Epithelial cell of proximal tubule (primary cell): ENCODE measurements around the gene SYTL3. TPM values are rescaled to one million over a fixed set of nuclear protein-coding genes. Genes with fewer than 3 reads are reported as not detected.

ENCODE experiments used
- DNase-seq: peaks from one replicate; pipeline ENCODE4 v3.0.0-alpha.2; 2011; ENCODE audit warnings: low read depth
- H3K4me3 ChIP-seq: 2 replicates; pipeline ENCODE4 v1.5.1; 2011; ENCODE audit warnings: low read depth, mild to moderate bottlenecking, low read length
- total RNA-seq: library from RNA; depleted of rRNA; stranded (reverse); fragments of >200 nt; gene quantifications from 2 replicates; pipeline ENCODE4 v1.2.3, GENCODE V29; 2015
- TF ChIP-seq, protein P1 (sequence below): conservative IDR thresholded peaks from 2 replicates; pipeline ENCODE4 v1.5.1; 2012; ENCODE audit warnings: low read depth, mild to moderate bottlenecking, low read length

Gene SYTL3
- total RNA-seq, 1 donor from 2014 or later: 11.0 TPM

DNA sequence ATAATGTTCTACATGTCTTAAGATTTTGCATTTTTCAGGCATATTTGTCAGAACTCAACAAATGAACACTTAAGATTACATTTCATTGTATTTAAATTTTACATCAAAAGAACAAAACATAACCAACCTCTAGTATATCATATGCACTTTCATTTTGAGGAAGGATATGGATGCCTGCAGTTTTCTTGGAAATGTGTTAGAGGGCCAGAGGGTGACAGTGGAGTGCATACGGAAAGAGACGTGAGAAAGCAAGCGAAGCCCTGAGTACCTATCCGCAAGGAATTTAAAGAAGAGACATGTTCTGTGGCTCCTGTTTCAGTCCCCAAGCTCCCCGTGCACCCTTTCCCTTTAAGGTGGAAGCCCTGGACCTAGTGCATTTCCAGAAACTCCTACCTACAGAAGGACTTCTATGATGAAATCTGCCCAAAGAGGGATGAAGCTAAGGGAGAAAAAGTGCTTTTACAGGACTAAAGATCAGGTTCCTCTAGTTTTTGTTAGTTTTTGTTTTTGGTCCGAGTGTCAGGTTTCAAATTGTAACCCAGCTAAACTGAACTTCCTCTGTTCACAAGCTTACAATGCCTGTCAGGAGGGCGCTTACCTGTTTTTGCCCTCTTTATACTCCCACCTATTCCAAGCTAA, 130.5 kb downstream of the SYTL3 start:
- DNase-seq: no peak
- TF ChIP-seq, protein P1, sequence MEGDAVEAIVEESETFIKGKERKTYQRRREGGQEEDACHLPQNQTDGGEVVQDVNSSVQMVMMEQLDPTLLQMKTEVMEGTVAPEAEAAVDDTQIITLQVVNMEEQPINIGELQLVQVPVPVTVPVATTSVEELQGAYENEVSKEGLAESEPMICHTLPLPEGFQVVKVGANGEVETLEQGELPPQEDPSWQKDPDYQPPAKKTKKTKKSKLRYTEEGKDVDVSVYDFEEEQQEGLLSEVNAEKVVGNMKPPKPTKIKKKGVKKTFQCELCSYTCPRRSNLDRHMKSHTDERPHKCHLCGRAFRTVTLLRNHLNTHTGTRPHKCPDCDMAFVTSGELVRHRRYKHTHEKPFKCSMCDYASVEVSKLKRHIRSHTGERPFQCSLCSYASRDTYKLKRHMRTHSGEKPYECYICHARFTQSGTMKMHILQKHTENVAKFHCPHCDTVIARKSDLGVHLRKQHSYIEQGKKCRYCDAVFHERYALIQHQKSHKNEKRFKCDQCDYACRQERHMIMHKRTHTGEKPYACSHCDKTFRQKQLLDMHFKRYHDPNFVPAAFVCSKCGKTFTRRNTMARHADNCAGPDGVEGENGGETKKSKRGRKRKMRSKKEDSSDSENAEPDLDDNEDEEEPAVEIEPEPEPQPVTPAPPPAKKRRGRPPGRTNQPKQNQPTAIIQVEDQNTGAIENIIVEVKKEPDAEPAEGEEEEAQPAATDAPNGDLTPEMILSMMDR: no peak
- H3K4me3 ChIP-seq: no peak overlapping the region

DNA sequence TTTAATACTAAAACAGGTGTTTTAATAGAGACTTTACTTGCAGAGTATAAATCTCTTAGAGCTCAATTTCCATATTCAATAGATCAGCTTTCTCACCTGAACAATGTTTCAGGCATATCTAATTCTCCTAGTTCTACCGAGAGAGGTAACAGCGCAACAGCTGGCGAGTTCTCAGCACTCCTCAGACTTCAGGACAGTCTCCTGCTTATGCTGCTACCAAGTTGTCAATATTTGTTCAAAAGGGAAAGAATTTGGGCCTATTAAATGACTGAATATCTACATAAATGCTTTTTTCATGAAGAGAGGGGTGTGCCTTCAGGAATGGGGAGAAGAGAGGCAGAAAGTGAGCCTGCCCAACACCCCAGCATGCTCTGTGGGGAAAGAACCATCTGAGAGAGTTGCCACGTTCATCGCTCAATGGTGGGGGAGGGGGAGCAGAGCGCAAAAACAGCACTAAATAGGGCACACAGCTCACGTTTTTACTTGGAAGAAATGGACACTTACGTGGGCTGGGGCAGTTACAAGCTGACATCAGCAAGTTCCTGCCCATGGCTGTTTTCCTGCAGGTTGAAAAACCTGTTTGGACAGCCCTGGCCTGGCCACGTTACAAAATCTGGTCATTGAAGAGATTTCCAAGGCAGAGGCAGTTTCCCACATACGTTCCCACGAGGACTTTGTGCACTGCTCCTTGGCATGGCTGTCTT, 131.3 kb downstream of the SYTL3 start:
- no peak for DNase-seq
- no peak overlapping the region for H3K4me3 ChIP-seq
- TF ChIP-seq, protein P1: no peak

DNA sequence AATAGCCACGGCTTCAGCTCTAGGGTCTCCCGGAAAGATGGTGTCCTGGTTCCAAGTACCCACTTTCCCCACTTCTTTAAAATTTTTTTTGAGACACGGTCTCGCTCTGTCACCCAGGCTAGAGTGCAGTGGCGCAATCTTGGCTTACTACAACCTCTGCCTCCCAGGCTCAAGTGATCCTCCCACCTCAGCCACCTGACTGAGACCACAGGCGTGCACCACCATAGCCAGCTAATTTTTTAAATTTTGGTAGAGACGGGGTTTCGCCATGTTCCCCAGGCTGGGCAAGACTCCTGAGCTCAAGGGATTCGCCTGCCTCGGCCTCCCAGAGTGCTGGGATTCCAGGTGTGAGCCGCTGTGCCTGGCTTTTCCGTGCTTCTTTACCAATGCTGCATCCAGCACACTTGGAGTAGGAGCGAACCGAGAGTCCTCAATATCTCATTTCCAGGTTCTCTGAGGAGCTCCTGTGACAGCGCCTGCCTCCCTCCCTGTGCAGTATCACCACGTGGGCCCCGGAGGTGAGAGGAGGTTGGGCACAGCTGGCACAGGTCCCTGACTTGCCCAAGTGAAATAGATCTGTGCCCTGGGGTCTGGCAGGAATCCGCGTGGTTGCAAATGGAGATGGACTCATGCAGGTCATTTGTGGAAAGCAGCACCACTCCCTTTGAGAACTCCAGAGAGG, 132.0 kb downstream of the SYTL3 start:
- H3K4me3 ChIP-seq: no peak overlapping the region
- no peak for DNase-seq
- TF ChIP-seq, protein P1: no peak

DNA sequence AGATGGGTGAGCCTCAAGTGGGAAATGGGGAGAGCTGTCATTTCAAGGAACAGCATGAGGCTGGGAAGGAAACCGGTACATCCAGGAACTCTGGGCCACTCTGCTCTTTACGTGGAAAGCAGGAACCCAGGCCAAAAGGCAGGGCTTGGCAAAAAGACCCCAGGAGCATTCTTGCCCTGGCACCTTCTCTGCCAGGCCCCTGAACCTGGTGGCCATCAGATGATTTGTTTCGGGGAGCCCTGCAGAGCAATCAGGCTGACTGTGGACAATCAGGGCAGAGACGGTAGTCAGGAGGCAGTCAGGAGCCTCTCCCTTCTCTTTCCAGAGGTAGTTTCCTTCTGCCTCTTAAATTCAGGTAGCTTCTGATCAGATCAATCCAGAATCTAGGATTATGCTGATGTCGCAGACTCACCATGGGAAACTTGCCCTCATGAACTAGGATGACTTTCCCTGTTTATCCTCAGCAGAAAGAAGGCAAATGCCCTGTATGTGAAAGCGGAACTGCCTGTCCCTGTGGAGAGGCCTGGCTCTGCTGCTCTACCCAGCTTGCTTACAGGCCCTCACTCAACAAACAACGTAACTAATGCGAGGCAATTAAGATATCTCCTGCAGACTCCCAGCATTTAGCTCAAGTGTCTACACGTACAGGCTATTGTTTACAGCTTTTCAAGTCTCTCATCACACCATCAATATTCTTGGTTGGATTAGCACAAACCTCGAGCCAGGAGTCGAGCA, 132.7 kb downstream of the SYTL3 start:
- TF ChIP-seq, protein P1: no peak
- H3K4me3 ChIP-seq: no peak overlapping the region
- DNase-seq: no peak

DNA sequence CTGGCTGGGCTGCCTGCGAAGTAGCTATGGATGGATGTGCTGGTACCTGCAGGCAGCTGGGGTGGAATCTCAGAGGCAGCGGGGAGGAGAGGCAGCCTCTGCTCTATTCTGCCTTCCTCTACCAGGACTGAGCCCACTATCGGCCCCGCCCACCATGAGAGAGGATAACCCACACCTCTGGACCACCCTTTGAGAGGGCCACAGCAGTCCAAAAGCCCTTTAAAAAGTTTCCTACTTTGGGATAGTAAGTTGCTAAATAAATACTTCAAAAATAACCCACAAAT, 133.3 kb downstream of the SYTL3 start:
- no peak for DNase-seq
- TF ChIP-seq, protein P1: no peak
- H3K4me3 ChIP-seq: no peak overlapping the region

DNA sequence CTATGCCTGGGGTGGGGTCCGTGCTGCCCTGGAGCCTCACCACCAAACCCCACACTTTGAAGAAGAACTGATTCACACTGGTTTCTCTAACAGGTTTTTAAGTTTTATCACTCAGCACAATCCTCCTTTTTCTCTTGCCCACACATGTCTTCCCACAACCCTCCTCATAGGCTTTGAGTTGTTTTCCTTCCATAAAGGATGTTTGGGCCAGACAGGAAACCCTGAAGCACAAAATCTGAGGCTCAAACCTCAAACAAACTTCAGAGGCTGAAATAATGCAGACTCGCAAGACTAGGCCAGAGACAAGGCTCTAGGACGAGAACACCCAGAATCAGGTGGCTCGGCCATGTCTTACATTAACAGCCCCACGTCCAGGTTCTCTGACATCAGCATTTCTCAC, 134.0 kb downstream of the SYTL3 start:
- TF ChIP-seq, protein P1: no peak
- DNase-seq: no peak
- no peak overlapping the region for H3K4me3 ChIP-seq
